ENCODE results near the gene JAG1.

DNA sequence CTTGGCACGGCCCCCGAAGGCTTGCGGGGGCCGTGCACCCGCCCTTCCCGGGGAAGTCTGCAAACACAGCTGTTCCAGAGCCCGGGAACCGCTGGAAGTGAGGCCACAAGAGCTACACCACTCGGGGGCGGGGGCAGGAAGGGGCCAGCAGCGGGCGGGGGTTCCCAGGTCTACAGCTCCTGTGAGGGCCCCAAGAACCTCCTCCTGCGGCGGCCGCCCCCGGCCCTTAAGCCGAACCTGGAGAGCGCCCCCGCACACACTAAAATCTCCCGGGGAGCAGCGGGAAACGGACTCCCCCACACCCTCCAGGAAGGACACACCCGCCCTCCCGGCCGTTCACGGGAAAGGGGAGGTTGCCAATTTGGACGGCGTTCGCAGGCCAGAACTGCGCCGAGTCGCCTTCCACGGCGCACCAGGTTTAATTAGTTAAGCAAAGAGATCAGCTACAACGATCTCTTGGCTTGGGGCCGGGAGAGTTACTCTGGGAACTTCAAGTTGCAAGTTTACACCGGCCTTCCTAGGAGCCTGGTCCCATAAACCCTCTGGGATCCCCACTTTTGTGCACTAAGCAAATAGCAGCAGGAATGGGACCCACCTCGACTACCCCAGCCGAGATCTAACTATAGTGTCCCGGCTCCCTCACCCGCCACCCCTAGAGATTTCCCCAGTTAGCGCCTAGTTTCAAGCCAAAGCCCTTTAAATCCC lies 1.7 kb downstream of the JAG1 start:
- TF ChIP-seq, protein P1, sequence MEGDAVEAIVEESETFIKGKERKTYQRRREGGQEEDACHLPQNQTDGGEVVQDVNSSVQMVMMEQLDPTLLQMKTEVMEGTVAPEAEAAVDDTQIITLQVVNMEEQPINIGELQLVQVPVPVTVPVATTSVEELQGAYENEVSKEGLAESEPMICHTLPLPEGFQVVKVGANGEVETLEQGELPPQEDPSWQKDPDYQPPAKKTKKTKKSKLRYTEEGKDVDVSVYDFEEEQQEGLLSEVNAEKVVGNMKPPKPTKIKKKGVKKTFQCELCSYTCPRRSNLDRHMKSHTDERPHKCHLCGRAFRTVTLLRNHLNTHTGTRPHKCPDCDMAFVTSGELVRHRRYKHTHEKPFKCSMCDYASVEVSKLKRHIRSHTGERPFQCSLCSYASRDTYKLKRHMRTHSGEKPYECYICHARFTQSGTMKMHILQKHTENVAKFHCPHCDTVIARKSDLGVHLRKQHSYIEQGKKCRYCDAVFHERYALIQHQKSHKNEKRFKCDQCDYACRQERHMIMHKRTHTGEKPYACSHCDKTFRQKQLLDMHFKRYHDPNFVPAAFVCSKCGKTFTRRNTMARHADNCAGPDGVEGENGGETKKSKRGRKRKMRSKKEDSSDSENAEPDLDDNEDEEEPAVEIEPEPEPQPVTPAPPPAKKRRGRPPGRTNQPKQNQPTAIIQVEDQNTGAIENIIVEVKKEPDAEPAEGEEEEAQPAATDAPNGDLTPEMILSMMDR (IDR thresholded peaks at IDR 0.05): no peak
- TF ChIP-seq EP300 (IDR thresholded peaks at IDR 0.05) (no peak), POLR2A (IDR thresholded peaks at IDR 0.05; ENCODE audit: low read length) (no peak), BHLHE40 (IDR thresholded peaks at IDR 0.05; ENCODE audit: low read depth, low read length) (no peak), MYC (IDR thresholded peaks at IDR 0.05; ENCODE audit: borderline replicate concordance, low read length) (no peak), REST (IDR thresholded peaks at IDR 0.05) (0 out of 2 replicates have a peak, but pooled peaks have one; percentile 8), FOSL2 (IDR thresholded peaks at IDR 0.05) (no peak), FOSL2 (CRISPR knock-in tag; IDR thresholded peaks at IDR 0.05) (no peak), CEBPB (IDR thresholded peaks at IDR 0.05) (no peak), JUN (IDR thresholded peaks at IDR 0.05) (peak in 1 of 2 experiments; percentile 52; a peak in 3 of 5 replicates), RAD21 (conservative IDR thresholded peaks at IDR 0.05 in 1 of 2, IDR thresholded peaks at IDR 0.05 in 1 of 2) (no peak)
- TF ChIP-seq, protein P2, sequence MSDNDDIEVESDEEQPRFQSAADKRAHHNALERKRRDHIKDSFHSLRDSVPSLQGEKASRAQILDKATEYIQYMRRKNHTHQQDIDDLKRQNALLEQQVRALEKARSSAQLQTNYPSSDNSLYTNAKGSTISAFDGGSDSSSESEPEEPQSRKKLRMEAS (IDR thresholded peaks at IDR 0.05): no peak
- TF ChIP-seq, protein P3, sequence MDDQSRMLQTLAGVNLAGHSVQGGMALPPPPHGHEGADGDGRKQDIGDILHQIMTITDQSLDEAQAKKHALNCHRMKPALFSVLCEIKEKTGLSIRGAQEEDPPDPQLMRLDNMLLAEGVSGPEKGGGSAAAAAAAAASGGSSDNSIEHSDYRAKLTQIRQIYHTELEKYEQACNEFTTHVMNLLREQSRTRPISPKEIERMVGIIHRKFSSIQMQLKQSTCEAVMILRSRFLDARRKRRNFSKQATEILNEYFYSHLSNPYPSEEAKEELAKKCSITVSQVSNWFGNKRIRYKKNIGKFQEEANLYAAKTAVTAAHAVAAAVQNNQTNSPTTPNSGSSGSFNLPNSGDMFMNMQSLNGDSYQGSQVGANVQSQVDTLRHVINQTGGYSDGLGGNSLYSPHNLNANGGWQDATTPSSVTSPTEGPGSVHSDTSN (IDR thresholded peaks at IDR 0.05): no peak
